T-helper 1 cell treated with Interleukin-12 subunit alpha and Interleukin-12 subunit beta and Interleukin-4 antibody, amounts not matched to agents 30 μg/mL and 1 μg/mL, for 36 hours (primary cell): ENCODE measurements around the gene GNAQ.

Experiments used
- H3K27ac Mint-ChIP-seq: one replicate; pipeline ENCODE4 v1.8.0; 2021; ENCODE audit warnings: mild to moderate bottlenecking, mixed read lengths
- H3K27me3 Mint-ChIP-seq: one replicate; pipeline ENCODE4 v1.8.0; 2021; ENCODE audit warnings: low read depth, mixed read lengths
- H3K36me3 Mint-ChIP-seq: one replicate; pipeline ENCODE4 v1.8.0; 2021; ENCODE audit warnings: low read depth, mixed read lengths
- H3K4me1 Mint-ChIP-seq: one replicate; pipeline ENCODE4 v1.8.0; 2021; ENCODE audit warnings: low read depth, mixed read lengths
- H3K4me3 Mint-ChIP-seq: one replicate; pipeline ENCODE4 v1.8.0; 2021; ENCODE audit warnings: mild to moderate bottlenecking, moderate library complexity, mixed read lengths
- H3K9me3 Mint-ChIP-seq: one replicate; pipeline ENCODE4 v1.8.0; 2021; ENCODE audit warnings: mixed read lengths

Gene GNAQ

GRCh38 chr9:78001946-78002731 is 29.5 kb downstream of the GNAQ start:
- H3K4me1 Mint-ChIP-seq = peaks cover 26% of the 10 kb centered on the region

GRCh38 chr9:78000221-78000620 is 31.4 kb downstream of the GNAQ start:
- Mint-ChIP-seq H3K27me3 (no peaks in the 10 kb centered on the region), H3K4me1 (peaks cover 21% of the 10 kb centered on the region), H3K36me3 (peaks cover 16% of the 10 kb centered on the region), H3K4me3 (no peak overlapping the region), H3K9me3 (no peaks in the 10 kb centered on the region), H3K27ac (no peak overlapping the region)

More at GRCh38 chr9:78001946-78002731, 29.5 kb downstream of the GNAQ start:
- Mint-ChIP-seq H3K27me3 (no peaks in the 10 kb centered on the region), H3K27ac (no peak overlapping the region), H3K4me3 (no peak overlapping the region), H3K36me3 (peaks cover 21% of the 10 kb centered on the region), H3K9me3 (no peaks in the 10 kb centered on the region)

DNA sequence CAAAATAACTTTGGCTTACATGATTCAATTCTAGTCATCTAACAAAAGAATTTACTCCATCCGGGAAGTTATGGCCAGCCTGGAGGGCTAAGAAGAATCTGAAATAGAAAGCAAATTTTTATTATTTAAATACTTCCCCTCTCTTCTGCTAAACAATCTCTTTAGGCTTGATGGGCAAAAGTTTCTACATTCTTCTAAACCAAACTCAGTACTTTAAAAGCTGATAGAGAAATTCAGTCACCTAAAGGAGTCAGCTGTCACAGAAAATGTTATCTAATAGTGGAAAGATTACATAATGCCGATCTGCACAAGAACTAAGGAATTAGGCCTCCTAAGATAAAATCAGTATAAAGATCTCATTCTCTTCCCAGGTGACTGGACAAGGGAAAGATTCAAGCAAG is 32.4 kb downstream of the GNAQ start:
- Mint-ChIP-seq H3K4me3 (no peak overlapping the region), H3K27ac (no peak overlapping the region), H3K27me3 (no peaks in the 10 kb centered on the region), H3K9me3 (no peaks in the 10 kb centered on the region), H3K36me3 (peaks cover 12% of the 10 kb centered on the region), H3K4me1 (peaks cover 17% of the 10 kb centered on the region)

DNA sequence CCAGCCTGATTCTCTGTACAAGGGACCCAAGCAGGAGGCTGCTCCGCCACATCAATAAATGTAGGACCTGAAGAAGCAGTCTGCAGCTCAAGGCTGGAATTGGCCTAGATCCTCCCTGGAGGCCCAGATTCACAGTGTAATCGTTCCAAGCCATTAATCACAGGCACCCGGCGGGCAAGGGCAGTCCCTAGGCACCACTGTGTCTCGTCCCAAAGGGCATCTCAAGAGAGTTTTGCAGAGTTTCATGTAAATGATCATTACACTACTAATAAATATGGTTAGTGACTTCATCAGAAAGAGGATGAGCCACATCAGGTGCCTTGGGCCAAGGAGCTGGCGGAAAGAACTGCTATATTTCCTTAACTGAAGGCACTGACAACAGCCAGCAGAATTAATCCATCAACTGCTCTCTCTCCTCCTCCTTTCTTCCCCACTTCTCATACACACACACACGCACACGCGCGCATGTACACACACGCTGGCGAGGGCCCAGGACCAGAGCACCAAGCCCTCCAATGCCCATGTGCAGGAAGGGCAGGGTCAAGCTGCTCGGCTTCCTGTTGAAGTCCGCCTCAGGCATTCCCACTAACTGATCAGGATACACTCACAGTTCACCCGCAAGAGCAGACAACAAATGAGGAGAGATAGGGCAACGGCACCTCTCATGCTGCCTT is 33.9 kb downstream of the GNAQ start:
- Mint-ChIP-seq H3K27me3 (no peaks in the 10 kb centered on the region), H3K9me3 (no peaks in the 10 kb centered on the region), H3K36me3 (peaks cover 12% of the 10 kb centered on the region), H3K4me1 (peaks cover 17% of the 10 kb centered on the region), H3K4me3 (no peak overlapping the region), H3K27ac (peak overlapping the region; percentile 18)

DNA sequence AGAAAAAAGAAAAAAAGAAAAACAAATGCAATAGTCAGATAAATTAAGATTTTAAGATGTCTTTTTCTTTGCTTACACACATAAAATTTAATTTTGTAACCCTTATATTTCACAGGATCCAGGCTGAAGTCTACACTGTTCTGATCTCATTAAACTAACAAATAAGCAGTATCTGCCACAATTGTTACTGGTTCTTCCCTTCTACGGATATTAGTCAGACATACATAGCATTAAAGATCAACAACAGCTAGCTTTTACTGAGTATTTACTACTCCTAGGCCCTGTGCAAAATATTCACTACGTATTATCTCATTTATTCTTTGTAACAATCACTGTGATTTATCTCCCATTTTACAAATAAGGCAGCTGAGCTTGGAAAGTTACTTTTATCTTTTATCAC is 34.9 kb downstream of the GNAQ start:
- H3K27me3 Mint-ChIP-seq = no peaks in the 10 kb centered on the region
- no peak overlapping the region for H3K4me3 Mint-ChIP-seq
- H3K4me1 Mint-ChIP-seq = peaks cover 9% of the 10 kb centered on the region
- no peak overlapping the region for H3K27ac Mint-ChIP-seq
- H3K9me3 Mint-ChIP-seq = no peaks in the 10 kb centered on the region
- peaks cover 17% of the 10 kb centered on the region for H3K36me3 Mint-ChIP-seq

- Mint-ChIP-seq H3K4me1 (peaks cover 10% of the 10 kb centered on the region), H3K36me3 (peaks cover 6% of the 10 kb centered on the region), H3K9me3 (no peaks in the 10 kb centered on the region), H3K27me3 (no peaks in the 10 kb centered on the region), H3K4me3 (no peak overlapping the region), H3K27ac (no peak overlapping the region)
These were observed 40.4 kb downstream of the GNAQ start for GRCh38 chr9:77991191-77991590.

DNA sequence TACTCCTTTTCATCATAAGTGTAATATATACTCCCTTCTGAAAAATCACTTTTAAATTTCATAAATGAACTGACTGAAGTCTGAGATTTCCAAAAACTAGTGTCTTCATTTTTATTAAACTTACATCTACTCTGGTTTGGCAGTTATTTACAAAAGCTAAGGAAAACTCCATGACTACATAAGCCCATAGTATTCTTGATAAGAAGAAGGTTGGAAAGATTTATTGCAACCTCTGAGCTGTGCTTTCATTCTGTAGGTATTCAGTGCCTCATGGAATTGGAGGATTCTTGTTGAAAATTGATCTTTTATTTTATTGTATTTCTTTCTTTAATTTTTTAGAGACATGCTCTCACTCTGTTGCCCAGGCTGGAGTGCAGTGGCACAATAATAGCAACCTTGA is 41.7 kb downstream of the GNAQ start:
- Mint-ChIP-seq H3K4me3 (no peak overlapping the region), H3K27ac (no peak overlapping the region), H3K4me1 (peaks cover 15% of the 10 kb centered on the region), H3K36me3 (peaks cover 6% of the 10 kb centered on the region), H3K27me3 (no peaks in the 10 kb centered on the region), H3K9me3 (no peaks in the 10 kb centered on the region)

DNA sequence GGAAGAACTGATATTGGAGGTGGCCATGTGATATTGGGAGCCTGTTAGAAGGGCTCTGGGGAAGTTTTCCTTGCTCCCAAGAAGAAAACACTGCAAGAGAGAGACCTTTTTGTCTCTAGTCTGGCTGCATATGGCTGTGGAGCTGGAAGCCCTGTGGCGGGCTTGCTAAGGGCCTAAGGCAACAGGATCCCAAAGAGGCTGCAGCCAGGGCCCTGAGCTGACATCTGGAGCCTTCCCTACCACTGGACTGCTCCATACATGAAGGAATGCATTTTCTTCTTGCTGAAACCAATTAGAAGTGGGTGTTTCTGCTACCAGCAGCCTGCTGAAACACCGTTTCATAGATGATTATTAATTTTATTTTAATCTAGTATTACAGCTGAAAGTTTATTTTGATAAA is 42.2 kb downstream of the GNAQ start:
- Mint-ChIP-seq H3K36me3 (peaks cover 6% of the 10 kb centered on the region), H3K27me3 (no peaks in the 10 kb centered on the region), H3K9me3 (no peaks in the 10 kb centered on the region), H3K4me1 (peaks cover 15% of the 10 kb centered on the region), H3K4me3 (no peak overlapping the region), H3K27ac (no peak overlapping the region)

DNA sequence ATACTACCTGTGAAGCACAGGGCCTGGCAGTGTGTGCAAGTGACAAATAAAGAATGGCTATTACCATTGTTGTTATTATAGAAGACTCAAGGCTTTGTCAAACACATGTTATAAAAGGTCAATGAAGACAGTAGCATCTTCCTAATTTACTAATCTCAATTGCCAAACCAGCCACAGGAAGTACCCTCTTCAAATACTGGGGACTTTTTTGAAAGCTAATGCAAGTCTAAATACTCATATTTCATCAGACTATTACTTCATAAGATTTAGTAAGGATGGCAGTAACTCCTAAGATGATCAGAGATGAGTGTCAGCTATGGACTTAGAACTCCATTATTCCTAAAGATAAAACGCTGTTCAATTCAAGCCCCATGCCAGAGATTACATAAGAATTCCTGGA is 43.0 kb downstream of the GNAQ start:
- Mint-ChIP-seq H3K4me3 (no peak overlapping the region), H3K27ac (no peak overlapping the region), H3K4me1 (peaks cover 17% of the 10 kb centered on the region), H3K27me3 (no peaks in the 10 kb centered on the region), H3K9me3 (no peaks in the 10 kb centered on the region), H3K36me3 (peaks cover 6% of the 10 kb centered on the region)

GRCh38 chr9:77987880-77988525 is 43.6 kb downstream of the GNAQ start:
- no peaks in the 10 kb centered on the region for H3K9me3 Mint-ChIP-seq
- no peak overlapping the region for H3K4me3 Mint-ChIP-seq
- H3K27me3 Mint-ChIP-seq = no peaks in the 10 kb centered on the region
- peaks cover 23% of the 10 kb centered on the region for H3K4me1 Mint-ChIP-seq
- H3K36me3 Mint-ChIP-seq = peaks cover 8% of the 10 kb centered on the region
- H3K27ac Mint-ChIP-seq = no peak overlapping the region

DNA sequence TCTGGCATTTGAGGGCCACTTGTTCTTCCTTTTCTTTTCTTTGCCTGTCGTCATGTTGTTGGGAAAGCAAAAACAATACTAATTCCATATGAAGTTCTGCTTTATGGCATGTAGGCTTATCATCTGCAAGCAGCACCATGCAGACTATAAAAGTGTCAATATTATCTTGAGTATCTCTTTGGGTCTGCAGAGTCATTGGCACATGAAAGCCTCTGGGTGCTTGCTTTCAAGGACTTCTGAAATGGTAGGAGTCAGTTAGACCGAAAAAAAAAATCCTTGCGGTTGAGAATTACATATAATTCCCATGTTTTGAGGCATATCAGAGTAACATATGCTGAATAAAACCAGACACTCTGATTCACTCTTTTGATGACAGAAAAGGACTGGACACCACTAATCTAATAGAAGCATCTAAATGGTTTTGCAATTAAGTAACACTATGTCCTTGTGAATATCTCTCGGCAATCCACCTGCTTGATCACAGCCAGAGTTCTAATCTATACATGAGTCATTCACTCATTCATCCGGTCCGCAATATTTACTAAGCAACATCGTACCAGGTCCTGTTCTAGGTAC is 44.4 kb downstream of the GNAQ start:
- Mint-ChIP-seq H3K9me3 (no peaks in the 10 kb centered on the region), H3K27ac (no peak overlapping the region), H3K36me3 (peaks cover 8% of the 10 kb centered on the region), H3K27me3 (no peaks in the 10 kb centered on the region), H3K4me3 (no peak overlapping the region), H3K4me1 (peaks cover 30% of the 10 kb centered on the region)

- Mint-ChIP-seq H3K4me3 (no peak overlapping the region), H3K4me1 (peaks cover 42% of the 10 kb centered on the region), H3K36me3 (peaks cover 2% of the 10 kb centered on the region), H3K27me3 (no peaks in the 10 kb centered on the region), H3K9me3 (no peaks in the 10 kb centered on the region), H3K27ac (no peak overlapping the region)
These were observed 45.6 kb downstream of the GNAQ start for GRCh38 chr9:77985996-77986395.

GRCh38 chr9:77983320-77983662 is 48.3 kb downstream of the GNAQ start:
- no peaks in the 10 kb centered on the region for H3K27me3 Mint-ChIP-seq
- H3K36me3 Mint-ChIP-seq = peaks cover 2% of the 10 kb centered on the region
- H3K27ac Mint-ChIP-seq = peak overlapping the region; percentile 61
- peaks cover 52% of the 10 kb centered on the region for H3K4me1 Mint-ChIP-seq
- H3K9me3 Mint-ChIP-seq = no peaks in the 10 kb centered on the region
- H3K4me3 Mint-ChIP-seq = no peak overlapping the region

GRCh38 chr9:77982581-77983319 is 48.9 kb downstream of the GNAQ start:
- peak overlapping the region; percentile 61 for H3K27ac Mint-ChIP-seq
- peaks cover 54% of the 10 kb centered on the region for H3K4me1 Mint-ChIP-seq
- H3K27me3 Mint-ChIP-seq = no peaks in the 10 kb centered on the region
- no peak overlapping the region for H3K4me3 Mint-ChIP-seq
- H3K9me3 Mint-ChIP-seq = no peaks in the 10 kb centered on the region
- peaks cover 2% of the 10 kb centered on the region for H3K36me3 Mint-ChIP-seq
